NAMALWA (cell line): ENCODE results near the gene STK16.
"Not testable (repeated sequence)": the region's sequence is repeated elsewhere in the genome, so short reads cannot be mapped to it uniquely, and the experiment has no call there.

Experiments used
- DNase-seq: peaks from one replicate; pipeline ENCODE4 v3.0.0-alpha.2; 2015; ENCODE audit warnings: low spot score

STK16 gene

GRCh38 chr2:219245899-219246230, 586 bp downstream of the STK16 start:
- no peak for DNase-seq

GRCh38 chr2:219246559-219246958, 1.3 kb downstream of the STK16 start:
- DNase-seq: no peak

GRCh38 chr2:219247678-219248642, 2.7 kb downstream of the STK16 start:
- DNase-seq: no peak

- DNase-seq: no peak
Measured at GRCh38 chr2:219248845-219249202, 3.5 kb downstream of the STK16 start.

GRCh38 chr2:219249203-219249980, 4.1 kb downstream of the STK16 start:
- peak; percentile 81 for DNase-seq

- peak; percentile 38 for DNase-seq
Measured at GRCh38 chr2:219250049-219250781, 4.9 kb downstream of the STK16 start.

- DNase-seq: no peak
Measured at GRCh38 chr2:219251656-219252055, 6.4 kb downstream of the STK16 start.

- peak; percentile 19 for DNase-seq
Measured at GRCh38 chr2:219252084-219252483, 6.8 kb downstream of the STK16 start.

- DNase-seq: no peak
Measured at GRCh38 chr2:219252570-219252899, 7.3 kb downstream of the STK16 start.

- peak; percentile 52 for DNase-seq
Measured at GRCh38 chr2:219252900-219253752, 7.8 kb downstream of the STK16 start, which contains the start of gene TUBA4B. TSS of gene TUBA4B (plus strand) at chr2:219253243. CDS start at chr2:219253408, 165 bp downstream.

GRCh38 chr2:219253753-219254589, 8.7 kb downstream of the STK16 start, which contains the start of gene TUBA4A:
TSS of gene TUBA4A (minus strand) at chr2:219253918. CDS start at chr2:219253858, 60 bp downstream.
- peak; percentile 93 for DNase-seq

- DNase-seq: peak; percentile 88
Measured at GRCh38 chr2:219254590-219255201, 9.4 kb downstream of the STK16 start.

GRCh38 chr2:219258942-219259341, 13.7 kb downstream of the STK16 start:
- not testable (repeated sequence) for DNase-seq

GRCh38 chr2:219261024-219261855, 16.0 kb downstream of the STK16 start:
- DNase-seq: no peak

- DNase-seq: no peak
Measured at GRCh38 chr2:219266232-219266631, 21.0 kb downstream of the STK16 start.

- DNase-seq: no peak
Measured at GRCh38 chr2:219266886-219267285, 21.6 kb downstream of the STK16 start.

GRCh38 chr2:219268294-219268693, 23.0 kb downstream of the STK16 start:
- no peak for DNase-seq

- DNase-seq: no peak
Measured at GRCh38 chr2:219269362-219270054, 24.2 kb downstream of the STK16 start.

- no peak for DNase-seq
Measured at GRCh38 chr2:219270055-219270372, 24.7 kb downstream of the STK16 start.
